Ovary (tissue), 9 donors: ENCODE measurements around the gene KRT83. TPM values are rescaled to one million over a fixed set of nuclear protein-coding genes. Genes with fewer than 3 reads are reported as not detected.

Experiments used
- DNase-seq, 5 donors: peaks; one replicate each; pipeline ENCODE4 v3.0.0-alpha.2; 2019 to 2020
- H3K27ac ChIP-seq, 2 donors: fragments of 200-600 bp; one replicate each; pipeline versions ENCODE4 v1.5.1 to v1.8.0; 2019 to 2022
- H3K27me3 ChIP-seq: fragments of 200-600 bp; one replicate; pipeline ENCODE4 v1.8.0; 2022
- H3K36me3 ChIP-seq: fragments of 200-600 bp; sonication (generic); one replicate; pipeline ENCODE4 v1.5.1; 2019
- H3K4me1 ChIP-seq: one replicate; pipeline ENCODE4 v1.8.1; 2013; ENCODE audit warnings: mild to moderate bottlenecking, moderate library complexity; ENCODE audit not compliant: insufficient read depth
- H3K4me3 ChIP-seq: fragments of 200-600 bp; sonication (generic); one replicate; pipeline ENCODE4 v1.5.1; 2017
- H3K9me3 ChIP-seq, 2 donors: fragments of 200-600 bp in 1 of 2; sonication (generic) in 1 of 2; one replicate each; pipeline versions ENCODE4 v1.5.1 to v1.8.1; 2013 to 2019; ENCODE audit warnings: mild to moderate bottlenecking in 1 of 2, moderate library complexity in 1 of 2
- CTCF ChIP-seq, 3 donors: fragments of 450-650 bp in 2 of 3; fragments of 200-600 bp in 1 of 3; IDR thresholded peaks; one replicate each; pipeline versions ENCODE4 v1.5.1 to v1.8.0; 2016 to 2022; ENCODE audit warnings: antibody characterized with exemption in 3 of 3, mild to moderate bottlenecking in 1 of 3
- EP300 ChIP-seq: sonication (generic); formaldehyde crosslinking; IDR thresholded peaks from one replicate; pipeline ENCODE4 v1.6.1; 2017; ENCODE audit warnings: antibody characterized with exemption
- POLR2A ChIP-seq: fragments of 450-650 bp; IDR thresholded peaks from one replicate; pipeline ENCODE4 v1.6.1; 2017; ENCODE audit warnings: antibody characterized with exemption, mild to moderate bottlenecking, moderate library complexity
- WGBS, 3 donors: extraction: QIAGEN DNeasy Blood & Tissue Kit in 1 of 3; methylation state at CpG; one replicate each; pipeline versions ENCODE4 v1.1.5 to v1.1.7; 2013 to 2017; 5-methylcytosine and 5-hydroxymethylcytosine counted together
- intact Hi-C, 4 donors: fragments of 100-400 bp; cut with DNase I; formaldehyde crosslinking; loops; one replicate each; pipeline versions ENCODE4 v1.11.0 to v1.15.1; 2022 to 2023
- polyA plus RNA-seq, 2 donors: library from polyadenylated mRNA; stranded (reverse); fragments of 200-250 nt in 1 of 2; fragments of 350-450 nt in 1 of 2; fragmentation: Illumina TruSeq in 1 of 2; extraction: RNeasy Lipid Tissue Mini Kit (QIAGEN cat#74804) in 1 of 2; gene quantifications; one replicate each; pipeline ENCODE4 v1.2.3, GENCODE V29; 2013 to 2014
- total RNA-seq, 7 donors: library from RNA; depleted of rRNA in 2 of 7; stranded (reverse); fragments of >200 nt in 2 of 7; fragmentation: NEBNext Ultra II Directional in 3 of 7; extraction: Animal tissue kit (Norgen Biotek cat#: 25700) in 3 of 7; gene quantifications; one replicate each; pipeline versions ENCODE4 v1.1.0 to v1.2.4, GENCODE V29; 2016 to 2023
- donor health status: DM: no; HTN: no; CAD: no; lungs with moderate emphysema.
- donor health status: DM: no; HTN: no; CAD: no.
- donor health status: Bipolar disorder and iron deficiency.
- donor health status: DM: yes; HTN: yes; CAD: no.
- donor health status: DM: no; HTN: no; CAD: no.
- donor health status: DM: yes; HTN: yes; CAD: no.

Gene KRT83
- total and polyA plus RNA-seq, 9 donors, result not detected

- intact Hi-C loops, result loop anchor here in 1 of 4 donors (10.0 kb wide), 1 partner anchor 215 kb away; the partner anchor contains the start of gene KRT74
- Histone ChIP-seq H3K4me1 (no peaks in the 10 kb centered on the region), H3K27me3 (no peaks in the 10 kb centered on the region), H3K27ac (no peak overlapping the region), H3K4me3 (no peak overlapping the region), H3K36me3 (no peaks in the 10 kb centered on the region), H3K9me3 (no peaks in the 10 kb centered on the region)
- no peak for TF ChIP-seq EP300
- TF ChIP-seq POLR2A, result no peak
- TF ChIP-seq CTCF (IDR thresholded peaks at IDR 0.05), result no peak
- WGBS, 3 donors, result 78 to 86% (median 85%) methylated on average over 7 of the region's 7 CpGs
- no peak for DNase-seq
These were observed 39.0 kb upstream of the KRT83 start for GRCh38 chr12:52360106-52360662.

- no peak for DNase-seq
- intact Hi-C loops, result loop anchor here in 1 of 4 donors (10.0 kb wide), 1 partner anchor 215 kb away; the partner anchor contains the start of gene KRT74
- H3K4me3 ChIP-seq, result no peak overlapping the region
- no peaks in the 10 kb centered on the region for H3K9me3 ChIP-seq
- H3K27ac ChIP-seq, result no peak overlapping the region
- H3K36me3 ChIP-seq, result no peaks in the 10 kb centered on the region
- no peaks in the 10 kb centered on the region for H3K4me1 ChIP-seq
- WGBS, 3 donors, result 60 to 67% (median 61%) methylated on average over 5 of the region's 5 CpGs
- TF ChIP-seq POLR2A (no peak), EP300 (no peak), CTCF (IDR thresholded peaks at IDR 0.05) (no peak)
- no peaks in the 10 kb centered on the region for H3K27me3 ChIP-seq
These were observed 38.4 kb upstream of the KRT83 start for GRCh38 chr12:52359621-52360061.

GRCh38 chr12:52358575-52359350 is 37.6 kb upstream of the KRT83 start:
- Histone ChIP-seq H3K4me1 (no peaks in the 10 kb centered on the region), H3K36me3 (no peaks in the 10 kb centered on the region), H3K9me3 (no peaks in the 10 kb centered on the region), H3K27me3 (no peaks in the 10 kb centered on the region), H3K27ac (no peak overlapping the region), H3K4me3 (no peak overlapping the region)
- 72 to 82% (median 79%) methylated on average over 5 of the region's 5 CpGs for WGBS, 3 donors
- intact Hi-C loops, result no loop called here
- DNase-seq, result no peak
- TF ChIP-seq EP300 (no peak), CTCF (IDR thresholded peaks at IDR 0.05) (no peak), POLR2A (no peak)

- H3K36me3 ChIP-seq, result no peaks in the 10 kb centered on the region
- no peak for TF ChIP-seq EP300
- no peak for TF ChIP-seq CTCF (IDR thresholded peaks at IDR 0.05)
- TF ChIP-seq POLR2A, result no peak
- intact Hi-C loops, result no loop called here
- DNase-seq, result no peak
- no peaks in the 10 kb centered on the region for H3K9me3 ChIP-seq
- H3K4me1 ChIP-seq, result no peaks in the 10 kb centered on the region
- H3K27ac ChIP-seq, result no peak overlapping the region
- no peaks in the 10 kb centered on the region for H3K27me3 ChIP-seq
- WGBS, 3 donors, result 82 to 86% (median 85%) methylated on average over 20 of the region's 20 CpGs
- H3K4me3 ChIP-seq, result no peak overlapping the region
These were observed 35.8 kb upstream of the KRT83 start for GRCh38 chr12:52356762-52357580.
